IMR-90 (cell line): ENCODE results near the gene MT1E. TPM values are rescaled to one million over a fixed set of nuclear protein-coding genes. Genes with fewer than 3 reads are reported as not detected.

ENCODE experiments used
- ATAC-seq: fragments of 200-7000 bp; cut with Tn5 transposase; 2 replicates; pipeline ENCODE4 v1.9.1; 2020; ENCODE audit warnings: low read depth, mild to moderate bottlenecking, moderate library complexity
- BruUV-seq: library from RNA; stranded (reverse); fragments of 400-500 nt; replicated peaks from 2 replicates; lab custom pipeline; 2021; lab: Mats Ljungman, UMichigan
- CTCF ChIA-PET: fragments of 300-600 bp; formaldehyde crosslinking; extraction: SDS; loops from one replicate; lab custom pipeline; 2021; ENCODE audit warnings: antibody characterized with exemption; lab: Yijun Ruan, JAX
- POLR2A ChIA-PET: fragments of 300-600 bp; sonication (Branson Sonifier 250); formaldehyde crosslinking; loops from one replicate; lab custom pipeline; 2022; ENCODE audit warnings: antibody characterized with exemption; ENCODE audit not compliant: unreplicated experiment; lab: Charles Lee
- DNase-seq: peaks from one replicate; pipeline ENCODE4 v3.0.0; 2013
- H2AFZ ChIP-seq: replicated peaks from 2 replicates; pipeline ENCODE3; 2013; ENCODE audit warnings: low read length, mild to moderate bottlenecking; ENCODE audit not compliant: poor library complexity
- H2AK5ac ChIP-seq: 2 replicates; pipeline ENCODE4 v1.6.1; 2013; ENCODE audit warnings: low read depth, low read length, inconsistent platforms
- H2AK9ac ChIP-seq: replicated peaks from 2 replicates; pipeline ENCODE3; 2013; ENCODE audit warnings: mild to moderate bottlenecking, low read depth, low read length, moderate library complexity; ENCODE audit not compliant: poor library complexity
- H2BK120ac ChIP-seq: 2 replicates; pipeline ENCODE4 v1.6.1; 2013; ENCODE audit warnings: low read depth, low read length, inconsistent platforms
- H2BK15ac ChIP-seq: 3 replicates; pipeline ENCODE4 v1.6.1; 2013; ENCODE audit warnings: low read depth, low read length, inconsistent platforms
- H2BK20ac ChIP-seq: 2 replicates; pipeline ENCODE4 v1.6.1; 2013; ENCODE audit warnings: low read depth, mild to moderate bottlenecking, inconsistent platforms, low read length, moderate library complexity
- H2BK5ac ChIP-seq: 2 replicates; pipeline ENCODE4 v1.6.1; 2013; ENCODE audit warnings: mild to moderate bottlenecking, low read depth, low read length, inconsistent platforms; ENCODE audit not compliant: poor library complexity, severe bottlenecking
- H3K14ac ChIP-seq: replicated peaks from 2 replicates; pipeline ENCODE4 v1.6.1; 2013; ENCODE audit warnings: low read depth, low read length, inconsistent platforms
- H3K18ac ChIP-seq: 2 replicates; pipeline ENCODE4 v1.6.1; 2013; ENCODE audit warnings: low read depth, low read length, control low read depth
- H3K23ac ChIP-seq: 2 replicates; pipeline ENCODE4 v1.6.1; 2013; ENCODE audit warnings: low read depth, low read length, inconsistent platforms
- H3K27ac ChIP-seq: 2 replicates; pipeline ENCODE4 v1.5.1; 2013; ENCODE audit warnings: mild to moderate bottlenecking, control low read depth, low read length; ENCODE audit not compliant: insufficient read depth
- H3K27me3 ChIP-seq: 2 replicates; pipeline ENCODE4 v1.6.1; 2013; ENCODE audit warnings: low read length; ENCODE audit not compliant: control insufficient read depth, insufficient read depth
- H3K36me3 ChIP-seq: 2 replicates; pipeline ENCODE4 v1.6.1; 2013; ENCODE audit warnings: low read length, mixed read lengths; ENCODE audit not compliant: control insufficient read depth, insufficient read depth
- H3K4ac ChIP-seq: 2 replicates; pipeline ENCODE4 v1.6.1; 2013; ENCODE audit warnings: low read depth, low read length, inconsistent platforms
- H3K4me1 ChIP-seq: 2 replicates; pipeline ENCODE4 v1.6.1; 2013; ENCODE audit warnings: low read length, mixed read lengths; ENCODE audit not compliant: control insufficient read depth, insufficient read depth
- H3K4me2 ChIP-seq: 2 replicates; pipeline ENCODE4 v1.6.1; 2013; ENCODE audit warnings: low read depth, mild to moderate bottlenecking, control low read depth, low read length, moderate library complexity
- H3K4me3 ChIP-seq: 2 replicates; pipeline ENCODE4 v1.5.1; 2013; ENCODE audit warnings: low read depth, mild to moderate bottlenecking, control low read depth, low read length, moderate library complexity; ENCODE audit not compliant: insufficient read depth
- H3K56ac ChIP-seq: 2 replicates; pipeline ENCODE4 v1.6.1; 2013; ENCODE audit warnings: low read length, inconsistent platforms; ENCODE audit not compliant: insufficient read depth; ENCODE audit errors: extremely low read depth
- H3K79me1 ChIP-seq, 2 experiments: 2 replicates each; pipeline ENCODE4 v1.6.1; 2013; ENCODE audit warnings: low read length in 2 of 2, inconsistent platforms in 1 of 2, low read depth in 1 of 2
- H3K9ac ChIP-seq: 2 replicates; pipeline ENCODE4 v1.6.1; 2013; ENCODE audit warnings: low read depth, low read length, control low read depth
- H3K9me1 ChIP-seq: 2 replicates; pipeline ENCODE4 v1.6.1; 2013; ENCODE audit warnings: low read length, inconsistent platforms; ENCODE audit not compliant: insufficient read depth
- H3K9me3 ChIP-seq: 2 replicates; pipeline ENCODE4 v1.6.1; 2013; ENCODE audit warnings: low read length; ENCODE audit not compliant: control insufficient read depth, insufficient read depth
- H4K20me1 ChIP-seq: 2 replicates; pipeline ENCODE4 v1.6.1; 2013; ENCODE audit warnings: low read length, inconsistent platforms; ENCODE audit not compliant: insufficient read depth
- H4K5ac ChIP-seq: 2 replicates; pipeline ENCODE4 v1.6.1; 2013; ENCODE audit warnings: mild to moderate bottlenecking, low read depth, low read length, control low read depth
- H4K8ac ChIP-seq, 2 experiments: 2 replicates each; pipeline ENCODE4 v1.6.1; 2013; ENCODE audit warnings: low read depth in 2 of 2, low read length in 2 of 2, control low read depth in 1 of 2, inconsistent platforms in 1 of 2
- H4K91ac ChIP-seq: 2 replicates; pipeline ENCODE4 v1.6.1; 2013; ENCODE audit warnings: low read depth, low read length, inconsistent platforms; ENCODE audit not compliant: insufficient read depth
- BHLHE40 ChIP-seq: fragments of 150-350 bp; IDR thresholded peaks from 2 replicates; pipeline ENCODE4 v1.6.1; 2016; ENCODE audit warnings: mild to moderate bottlenecking, low read depth, low read length
- CEBPB ChIP-seq: IDR thresholded peaks from 2 replicates; pipeline ENCODE4 v1.6.1; 2012; ENCODE audit warnings: low read depth, low read length, improper control_type of control experiment
- CHD1 ChIP-seq: IDR thresholded peaks from 2 replicates; pipeline ENCODE4 v1.6.1; 2012; ENCODE audit warnings: low read depth, low read length, improper control_type of control experiment
- ELK1 ChIP-seq: fragments of 150-350 bp; IDR thresholded peaks from 2 replicates; pipeline ENCODE4 v1.6.1; 2016; ENCODE audit warnings: low read depth, mild to moderate bottlenecking, low read length, moderate library complexity, borderline replicate concordance
- FOS ChIP-seq: fragments of 150-350 bp; IDR thresholded peaks from 2 replicates; pipeline ENCODE4 v1.6.1; 2016; ENCODE audit warnings: low read depth, low read length
- MAFK ChIP-seq: IDR thresholded peaks from 2 replicates; pipeline ENCODE4 v1.6.1; 2012; ENCODE audit warnings: low read depth, low read length, improper control_type of control experiment
- MAZ ChIP-seq: IDR thresholded peaks from 2 replicates; pipeline ENCODE4 v1.6.1; 2012; ENCODE audit warnings: low read depth, mild to moderate bottlenecking, low read length, improper control_type of control experiment, moderate library complexity, borderline replicate concordance
- MXI1 ChIP-seq: IDR thresholded peaks from 2 replicates; pipeline ENCODE4 v1.6.1; 2012; ENCODE audit warnings: low read depth, mild to moderate bottlenecking, low read length, moderate library complexity, borderline replicate concordance
- NFE2L2 ChIP-seq: fragments of 150-350 bp; IDR thresholded peaks from 2 replicates; pipeline ENCODE4 v1.6.1; 2016; ENCODE audit warnings: low read depth, mild to moderate bottlenecking, low read length
- POLR2A ChIP-seq: IDR thresholded peaks from 2 replicates; pipeline ENCODE4 v1.6.1; 2012; ENCODE audit warnings: mild to moderate bottlenecking, low read depth, low read length
- RAD21 ChIP-seq: IDR thresholded peaks from 2 replicates; pipeline ENCODE4 v1.6.1; 2012; ENCODE audit warnings: low read length, improper control_type of control experiment
- RCOR1 ChIP-seq: IDR thresholded peaks from 2 replicates; pipeline ENCODE4 v1.6.1; 2012; ENCODE audit warnings: mild to moderate bottlenecking, low read length, improper control_type of control experiment; ENCODE audit not compliant: insufficient replicate concordance
- RFX5 ChIP-seq: IDR thresholded peaks from 2 replicates; pipeline ENCODE4 v1.8.0; 2012; ENCODE audit warnings: low read depth, mild to moderate bottlenecking, low read length, moderate library complexity
- SMC3 ChIP-seq: fragments of 150-350 bp; IDR thresholded peaks from 2 replicates; pipeline ENCODE4 v1.6.1; 2016; ENCODE audit warnings: low read depth, mild to moderate bottlenecking, antibody characterized with exemption, low read length, moderate library complexity
- WGBS, 2 experiments: methylation state at CpG; one replicate each; pipeline versions ENCODE4 v1.1.5 to v1.1.7; 2013; ENCODE audit warnings: missing lambda C conversion rate in 2 of 2; ENCODE audit not compliant: insufficient read length in 1 of 2; ENCODE audit errors: extremely low coverage in 2 of 2; 5-methylcytosine and 5-hydroxymethylcytosine counted together
- dilution Hi-C: fragments of 300-500 bp; cut with HindIII; formaldehyde crosslinking; loops from one replicate; pipeline ENCODE4 v1.14.3; 2018; ENCODE audit warnings: low sequenced_read_pairs; ENCODE audit not compliant: unreplicated experiment
- in situ Hi-C: fragments of 300-500 bp; cut with MboI; formaldehyde crosslinking; loops from 3 replicates; pipeline ENCODE4 v1.14.3; 2019; ENCODE audit warnings: low sequenced_read_pairs, inconsistent platforms, mixed read lengths
- intact Hi-C: fragments of 100-400 bp; cut with micrococcal nuclease; formaldehyde crosslinking; loops from 2 replicates; pipeline ENCODE4 v1.10.0; 2022
- polyA plus RNA-seq, 3 experiments: library from polyadenylated mRNA; depleted of rRNA; stranded (reverse); fragments of >200 nt; gene quantifications; 2 replicates each; pipeline ENCODE4 v1.2.3, GENCODE V29; 2012; ENCODE audit warnings: low replicate concordance in 1 of 3
- total RNA-seq: library from RNA; depleted of rRNA; stranded (reverse); fragments of >200 nt; gene quantifications from 2 replicates; pipeline ENCODE4 v1.2.3, GENCODE V29; 2012
- TF ChIP-seq, protein P1 (sequence below): conservative IDR thresholded peaks from 2 replicates; pipeline ENCODE4 v1.5.1; 2012; ENCODE audit warnings: mild to moderate bottlenecking, low read depth, low read length, improper control_type of control experiment
- TF ChIP-seq, protein P2 (sequence below): fragments of 150-350 bp; IDR thresholded peaks from 2 replicates; pipeline ENCODE4 v1.6.1; 2017; ENCODE audit warnings: mild to moderate bottlenecking, antibody characterized with exemption, low read length, low read depth

The MT1E gene
- total and polyA plus RNA-seq, 2 of the 4 experiments (the other 2 are of a cell fraction), result 137 to 821 TPM

GRCh38 chr16:56580391-56581048 lies 45.1 kb upstream of the MT1E start:
- DNase-seq (no peak), ATAC-seq (no peak)
- Histone ChIP-seq H4K20me1 (no peaks in the 10 kb centered on the region), H3K27me3 (peaks cover 32% of the 10 kb centered on the region), H3K27ac (no peak overlapping the region), H3K36me3 (no peaks in the 10 kb centered on the region), H3K4ac (no peak overlapping the region), H3K18ac (no peak overlapping the region), H3K56ac (no peak overlapping the region), H2BK120ac (no peak overlapping the region), H3K23ac (no peak overlapping the region), H2BK15ac (no peak overlapping the region), H3K9ac (no peak overlapping the region), H3K4me2 (no peak overlapping the region), H2AK5ac (no peak overlapping the region), H2AFZ (no peak overlapping the region), H4K5ac (no peak overlapping the region), H2BK20ac (no peak overlapping the region), H2BK5ac (no peak overlapping the region), H3K9me1 (no peaks in the 10 kb centered on the region), H3K4me1 (no peaks in the 10 kb centered on the region), H4K8ac (no peak overlapping the region), H3K14ac (no peak overlapping the region), H4K91ac (no peak overlapping the region), H3K9me3 (no peaks in the 10 kb centered on the region), H3K4me3 (no peak overlapping the region), H3K79me1 (no peaks in the 10 kb centered on the region), H2AK9ac (no peak overlapping the region)
- dilution Hi-C loops (no loop called here), intact Hi-C loops (no loop called here), in situ Hi-C loops (no loop called here)
- 100% methylated on average over 2 of the region's 6 CpGs; no CpG with 5 or more reads in 1 of the 2 experiments for WGBS, 2 experiments
- POLR2A ChIA-PET, result no interaction called here
- CTCF ChIA-PET, result interaction anchor here (1.7 kb wide), 1 partner anchor 20 kb away, joined by 3 read pairs; no protein-coding TSS in a partner anchor
- no peak for TF ChIP-seq SMC3
- TF ChIP-seq, protein P1, sequence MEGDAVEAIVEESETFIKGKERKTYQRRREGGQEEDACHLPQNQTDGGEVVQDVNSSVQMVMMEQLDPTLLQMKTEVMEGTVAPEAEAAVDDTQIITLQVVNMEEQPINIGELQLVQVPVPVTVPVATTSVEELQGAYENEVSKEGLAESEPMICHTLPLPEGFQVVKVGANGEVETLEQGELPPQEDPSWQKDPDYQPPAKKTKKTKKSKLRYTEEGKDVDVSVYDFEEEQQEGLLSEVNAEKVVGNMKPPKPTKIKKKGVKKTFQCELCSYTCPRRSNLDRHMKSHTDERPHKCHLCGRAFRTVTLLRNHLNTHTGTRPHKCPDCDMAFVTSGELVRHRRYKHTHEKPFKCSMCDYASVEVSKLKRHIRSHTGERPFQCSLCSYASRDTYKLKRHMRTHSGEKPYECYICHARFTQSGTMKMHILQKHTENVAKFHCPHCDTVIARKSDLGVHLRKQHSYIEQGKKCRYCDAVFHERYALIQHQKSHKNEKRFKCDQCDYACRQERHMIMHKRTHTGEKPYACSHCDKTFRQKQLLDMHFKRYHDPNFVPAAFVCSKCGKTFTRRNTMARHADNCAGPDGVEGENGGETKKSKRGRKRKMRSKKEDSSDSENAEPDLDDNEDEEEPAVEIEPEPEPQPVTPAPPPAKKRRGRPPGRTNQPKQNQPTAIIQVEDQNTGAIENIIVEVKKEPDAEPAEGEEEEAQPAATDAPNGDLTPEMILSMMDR, result no peak
- no peak for TF ChIP-seq MXI1
- TF ChIP-seq POLR2A, result no peak
- no peak for TF ChIP-seq CHD1
- TF ChIP-seq BHLHE40, result no peak
- no peak for TF ChIP-seq RCOR1
- no peak for TF ChIP-seq RFX5
- TF ChIP-seq ELK1, result no peak
- TF ChIP-seq, protein P2, sequence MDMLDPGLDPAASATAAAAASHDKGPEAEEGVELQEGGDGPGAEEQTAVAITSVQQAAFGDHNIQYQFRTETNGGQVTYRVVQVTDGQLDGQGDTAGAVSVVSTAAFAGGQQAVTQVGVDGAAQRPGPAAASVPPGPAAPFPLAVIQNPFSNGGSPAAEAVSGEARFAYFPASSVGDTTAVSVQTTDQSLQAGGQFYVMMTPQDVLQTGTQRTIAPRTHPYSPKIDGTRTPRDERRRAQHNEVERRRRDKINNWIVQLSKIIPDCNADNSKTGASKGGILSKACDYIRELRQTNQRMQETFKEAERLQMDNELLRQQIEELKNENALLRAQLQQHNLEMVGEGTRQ, result no peak
- TF ChIP-seq MAFK, result no peak
- no peak for TF ChIP-seq RAD21
- TF ChIP-seq NFE2L2, result no peak
- TF ChIP-seq MAZ, result no peak
- TF ChIP-seq CEBPB, result no peak
- TF ChIP-seq FOS, result no peak
- no TSS peak for BruUV-seq
